ENCODE results near the gene SEMA6D.

SEMA6D gene

DNA sequence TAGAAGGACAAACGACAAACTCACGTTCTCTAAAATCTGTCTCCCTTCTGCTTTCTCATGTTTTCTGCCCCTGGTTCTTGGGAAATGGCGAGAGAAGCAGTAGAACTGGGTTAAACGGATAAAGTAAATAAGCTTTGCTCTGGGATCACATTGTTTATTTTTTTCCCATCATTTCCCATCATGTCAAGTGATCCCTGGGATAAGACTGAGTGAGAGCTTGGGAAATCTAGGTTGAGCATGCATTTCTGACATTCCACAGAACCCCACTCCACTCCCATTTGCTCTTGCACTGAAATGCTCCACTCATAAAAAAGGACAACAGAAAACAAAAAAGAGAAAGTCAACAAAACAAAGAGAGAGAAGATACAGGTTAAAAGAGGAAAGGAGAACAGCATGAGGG lies 69.1 kb downstream of the SEMA6D start:
- no peaks in the 10 kb centered on the region for H3K4me1 ChIP-seq (ENCODE audit: control insufficient read depth, low read length)
- H3K79me2 ChIP-seq (ENCODE audit: control insufficient read depth, low read length): no peaks in the 10 kb centered on the region
- no peaks in the 10 kb centered on the region for H3K36me3 ChIP-seq (ENCODE audit: control insufficient read depth, low read length)
- H4K20me1 ChIP-seq (ENCODE audit: control insufficient read depth, insufficient read depth, low read depth, low read length): no peaks in the 10 kb centered on the region
- H3K9me2 ChIP-seq (replicated peaks; ENCODE audit: control insufficient read depth, low read length): no peaks in the 10 kb centered on the region
- H3K27ac ChIP-seq (ENCODE audit: low read depth, low read length): no peak overlapping the region
- H3K9me3 ChIP-seq (ENCODE audit: control insufficient read depth, insufficient read depth, low read length): no peaks in the 10 kb centered on the region
- H3F3A ChIP-seq (ENCODE audit: control insufficient read depth, insufficient read depth): no peaks in the 10 kb centered on the region
- TF ChIP-seq, protein P1, sequence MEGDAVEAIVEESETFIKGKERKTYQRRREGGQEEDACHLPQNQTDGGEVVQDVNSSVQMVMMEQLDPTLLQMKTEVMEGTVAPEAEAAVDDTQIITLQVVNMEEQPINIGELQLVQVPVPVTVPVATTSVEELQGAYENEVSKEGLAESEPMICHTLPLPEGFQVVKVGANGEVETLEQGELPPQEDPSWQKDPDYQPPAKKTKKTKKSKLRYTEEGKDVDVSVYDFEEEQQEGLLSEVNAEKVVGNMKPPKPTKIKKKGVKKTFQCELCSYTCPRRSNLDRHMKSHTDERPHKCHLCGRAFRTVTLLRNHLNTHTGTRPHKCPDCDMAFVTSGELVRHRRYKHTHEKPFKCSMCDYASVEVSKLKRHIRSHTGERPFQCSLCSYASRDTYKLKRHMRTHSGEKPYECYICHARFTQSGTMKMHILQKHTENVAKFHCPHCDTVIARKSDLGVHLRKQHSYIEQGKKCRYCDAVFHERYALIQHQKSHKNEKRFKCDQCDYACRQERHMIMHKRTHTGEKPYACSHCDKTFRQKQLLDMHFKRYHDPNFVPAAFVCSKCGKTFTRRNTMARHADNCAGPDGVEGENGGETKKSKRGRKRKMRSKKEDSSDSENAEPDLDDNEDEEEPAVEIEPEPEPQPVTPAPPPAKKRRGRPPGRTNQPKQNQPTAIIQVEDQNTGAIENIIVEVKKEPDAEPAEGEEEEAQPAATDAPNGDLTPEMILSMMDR (IDR thresholded peaks at IDR 0.05; ENCODE audit: low read depth, low read length, poor library complexity, severe bottlenecking): no peak
- TF ChIP-seq EZH2phosphoT487 (IDR thresholded peaks at IDR 0.05; ENCODE audit: borderline replicate concordance, low read length): no peak
- no peak overlapping the region for H3K4me2 ChIP-seq (ENCODE audit: low read length)
- no peaks in the 10 kb centered on the region for H3K27me3 ChIP-seq (ENCODE audit: control insufficient read depth, low read length)
- H3K4me3 ChIP-seq (ENCODE audit: low read length): no peak overlapping the region

DNA sequence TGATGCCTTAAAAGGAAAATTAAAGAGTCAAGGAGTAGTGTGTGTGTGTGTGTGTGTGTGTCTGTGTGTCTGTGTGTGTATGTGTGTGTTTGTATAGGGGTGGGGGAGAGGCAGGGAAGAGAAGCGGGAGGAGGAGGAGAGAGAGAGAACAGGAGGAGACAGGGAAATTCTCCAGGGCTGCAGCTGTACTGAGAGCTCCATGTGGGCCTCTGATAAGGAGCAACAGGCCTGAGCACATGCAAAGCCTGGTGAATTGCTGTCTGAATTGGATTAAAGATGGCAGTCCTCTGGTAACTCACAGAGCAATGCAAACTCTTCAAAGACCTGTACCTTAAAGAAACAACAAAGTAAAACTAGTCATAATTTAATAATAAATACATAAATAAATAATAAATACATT lies 70.6 kb downstream of the SEMA6D start:
- Histone ChIP-seq H3F3A (ENCODE audit: control insufficient read depth, insufficient read depth) (no peaks in the 10 kb centered on the region), H3K36me3 (ENCODE audit: control insufficient read depth, low read length) (no peaks in the 10 kb centered on the region), H3K79me2 (ENCODE audit: control insufficient read depth, low read length) (no peaks in the 10 kb centered on the region), H3K4me2 (ENCODE audit: low read length) (no peak overlapping the region), H4K20me1 (ENCODE audit: control insufficient read depth, insufficient read depth, low read depth, low read length) (no peaks in the 10 kb centered on the region), H3K27me3 (ENCODE audit: control insufficient read depth, low read length) (no peaks in the 10 kb centered on the region), H3K4me1 (ENCODE audit: control insufficient read depth, low read length) (no peaks in the 10 kb centered on the region), H3K9me3 (ENCODE audit: control insufficient read depth, insufficient read depth, low read length) (no peaks in the 10 kb centered on the region), H3K27ac (ENCODE audit: low read depth, low read length) (no peak overlapping the region), H3K9me2 (replicated peaks; ENCODE audit: control insufficient read depth, low read length) (no peaks in the 10 kb centered on the region), H3K4me3 (ENCODE audit: low read length) (no peak overlapping the region)
- TF ChIP-seq, protein P1 (IDR thresholded peaks at IDR 0.05; ENCODE audit: low read depth, low read length, poor library complexity, severe bottlenecking): no peak

- Histone ChIP-seq H3K9me3 (ENCODE audit: control insufficient read depth, insufficient read depth, low read length) (no peaks in the 10 kb centered on the region), H3K27ac (ENCODE audit: low read depth, low read length) (no peak overlapping the region), H3K9me2 (replicated peaks; ENCODE audit: control insufficient read depth, low read length) (no peaks in the 10 kb centered on the region), H3K36me3 (ENCODE audit: control insufficient read depth, low read length) (no peaks in the 10 kb centered on the region), H3K4me1 (ENCODE audit: control insufficient read depth, low read length) (no peaks in the 10 kb centered on the region), H3K4me3 (ENCODE audit: low read length) (no peak overlapping the region), H4K20me1 (ENCODE audit: control insufficient read depth, insufficient read depth, low read depth, low read length) (no peaks in the 10 kb centered on the region), H3K79me2 (ENCODE audit: control insufficient read depth, low read length) (no peaks in the 10 kb centered on the region), H3K27me3 (ENCODE audit: control insufficient read depth, low read length) (no peaks in the 10 kb centered on the region), H3K4me2 (ENCODE audit: low read length) (no peak overlapping the region), H3F3A (ENCODE audit: control insufficient read depth, insufficient read depth) (no peaks in the 10 kb centered on the region)
- TF ChIP-seq, protein P1 (IDR thresholded peaks at IDR 0.05; ENCODE audit: low read depth, low read length, poor library complexity, severe bottlenecking): no peak
- no peak for TF ChIP-seq EZH2phosphoT487 (IDR thresholded peaks at IDR 0.05; ENCODE audit: borderline replicate concordance, low read length)
Measured at GRCh38 chr15:47788685-47789084, 71.4 kb downstream of the SEMA6D start.

- Histone ChIP-seq H3K36me3 (ENCODE audit: control insufficient read depth, low read length) (no peaks in the 10 kb centered on the region), H3K27ac (ENCODE audit: low read depth, low read length) (no peak overlapping the region), H4K20me1 (ENCODE audit: control insufficient read depth, insufficient read depth, low read depth, low read length) (no peaks in the 10 kb centered on the region), H3K9me3 (ENCODE audit: control insufficient read depth, insufficient read depth, low read length) (no peaks in the 10 kb centered on the region), H3K9me2 (replicated peaks; ENCODE audit: control insufficient read depth, low read length) (no peaks in the 10 kb centered on the region), H3K27me3 (ENCODE audit: control insufficient read depth, low read length) (no peaks in the 10 kb centered on the region), H3K4me2 (ENCODE audit: low read length) (no peak overlapping the region), H3K79me2 (ENCODE audit: control insufficient read depth, low read length) (no peaks in the 10 kb centered on the region), H3F3A (ENCODE audit: control insufficient read depth, insufficient read depth) (no peaks in the 10 kb centered on the region), H3K4me3 (ENCODE audit: low read length) (no peak overlapping the region), H3K4me1 (ENCODE audit: control insufficient read depth, low read length) (peaks cover 10% of the 10 kb centered on the region)
- TF ChIP-seq, protein P1 (IDR thresholded peaks at IDR 0.05; ENCODE audit: low read depth, low read length, poor library complexity, severe bottlenecking): no peak
- TF ChIP-seq EZH2phosphoT487 (IDR thresholded peaks at IDR 0.05; ENCODE audit: borderline replicate concordance, low read length): no peak
Measured at GRCh38 chr15:47791161-47791560, 73.9 kb downstream of the SEMA6D start.
